RWPE1 (cell line): ENCODE results near the gene TBC1D24.

Experiments
- CTCF ChIA-PET: fragments of 350-600 bp; sonication (Branson Sonifier 250); formaldehyde crosslinking; extraction: SDS; loops from one replicate; lab custom pipeline; 2021; lab: Yijun Ruan, JAX
- POLR2A ChIA-PET: fragments of 400-600 bp; formaldehyde crosslinking; extraction: SDS; loops from one replicate; lab custom pipeline; 2020; ENCODE audit warnings: antibody characterized with exemption; ENCODE audit not compliant: low non-redundant PET; lab: Yijun Ruan, JAX
- DNase-seq: peaks from one replicate; pipeline ENCODE4 v3.0.0; 2012; ENCODE audit warnings: low spot score
- H3K27ac ChIP-seq: fragments of 450-650 bp; 2 replicates; pipeline ENCODE4 v1.5.1; 2017
- CTCF ChIP-seq: fragments of 450-650 bp; conservative IDR thresholded peaks from 2 replicates; pipeline ENCODE4 v1.5.1; 2017; ENCODE audit warnings: low read depth, mild to moderate bottlenecking

The TBC1D24 gene

DNA sequence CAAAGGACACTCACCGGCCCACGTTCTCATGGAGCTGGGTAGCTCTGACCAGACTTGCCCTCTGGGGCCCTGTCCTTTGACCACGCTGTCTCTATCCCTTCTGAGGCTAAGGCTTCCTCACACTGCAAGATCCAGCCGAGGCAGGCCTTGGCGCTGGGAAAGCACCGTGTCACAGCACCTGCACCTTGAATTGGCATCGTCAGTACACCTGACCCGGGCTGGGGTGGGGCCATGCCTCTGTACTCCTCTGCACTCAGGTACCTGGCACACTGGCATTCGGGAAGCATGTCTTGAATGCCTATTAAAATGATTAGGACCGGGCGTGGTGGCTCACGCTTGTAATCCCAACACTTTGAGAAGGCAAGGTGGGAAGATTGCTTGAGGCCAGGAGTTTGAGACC is 6.0 kb downstream of the TBC1D24 start:
- no peak for TF ChIP-seq CTCF
- DNase-seq = no peak
- H3K27ac ChIP-seq = peak overlapping the region; percentile 3; the same call in 1 of the 2 replicates
- ChIA-PET CTCF (no interaction called here), POLR2A (no interaction called here)

DNA sequence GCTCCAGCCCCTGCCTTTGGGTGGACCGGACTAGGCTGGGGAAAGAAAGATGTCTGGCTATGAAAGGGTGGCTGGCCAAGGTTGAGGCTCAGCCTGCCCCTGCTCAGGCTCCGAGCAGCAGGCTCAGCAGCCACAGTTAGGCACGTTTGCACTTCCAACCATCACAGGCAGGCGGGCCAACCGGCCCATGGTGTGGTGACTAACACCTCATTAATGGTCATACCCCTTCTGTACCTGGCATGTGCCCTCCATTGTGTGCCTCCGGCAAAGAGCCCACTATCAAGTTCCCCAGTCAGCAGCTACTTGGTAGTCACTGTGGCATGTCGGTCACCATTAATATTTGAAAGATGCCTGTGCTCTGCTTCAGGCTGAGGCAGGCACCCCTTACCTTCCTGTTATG is 6.7 kb downstream of the TBC1D24 start:
- H3K27ac ChIP-seq = peak overlapping the region; percentile 19
- no peak for DNase-seq
- CTCF ChIA-PET = no interaction called here
- POLR2A ChIA-PET = no interaction called here
- TF ChIP-seq CTCF = no peak

DNA sequence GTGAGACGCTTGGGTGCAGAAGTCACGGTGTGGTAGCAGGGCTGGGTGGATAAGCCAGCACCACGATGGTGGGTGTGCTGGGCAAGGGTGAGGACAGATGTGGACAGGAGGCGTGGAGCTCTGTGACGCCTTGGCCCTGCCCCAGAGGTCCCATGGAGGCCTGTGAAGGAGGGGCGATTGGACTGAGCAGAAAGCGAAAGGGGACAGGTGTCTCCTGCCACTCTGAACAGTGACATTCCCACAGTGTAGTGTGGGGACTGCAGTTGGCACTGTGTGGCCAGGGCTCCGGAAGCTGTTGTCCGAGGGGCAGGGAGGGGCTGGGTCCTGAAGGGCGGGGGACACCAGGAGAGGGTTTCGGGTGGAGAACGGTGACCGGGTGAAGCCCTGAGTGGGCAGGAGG is 7.3 kb downstream of the TBC1D24 start:
- ChIA-PET CTCF (no interaction called here), POLR2A (no interaction called here)
- no peak for DNase-seq
- no peak for TF ChIP-seq CTCF
- H3K27ac ChIP-seq = peak overlapping the region; percentile 50

DNA sequence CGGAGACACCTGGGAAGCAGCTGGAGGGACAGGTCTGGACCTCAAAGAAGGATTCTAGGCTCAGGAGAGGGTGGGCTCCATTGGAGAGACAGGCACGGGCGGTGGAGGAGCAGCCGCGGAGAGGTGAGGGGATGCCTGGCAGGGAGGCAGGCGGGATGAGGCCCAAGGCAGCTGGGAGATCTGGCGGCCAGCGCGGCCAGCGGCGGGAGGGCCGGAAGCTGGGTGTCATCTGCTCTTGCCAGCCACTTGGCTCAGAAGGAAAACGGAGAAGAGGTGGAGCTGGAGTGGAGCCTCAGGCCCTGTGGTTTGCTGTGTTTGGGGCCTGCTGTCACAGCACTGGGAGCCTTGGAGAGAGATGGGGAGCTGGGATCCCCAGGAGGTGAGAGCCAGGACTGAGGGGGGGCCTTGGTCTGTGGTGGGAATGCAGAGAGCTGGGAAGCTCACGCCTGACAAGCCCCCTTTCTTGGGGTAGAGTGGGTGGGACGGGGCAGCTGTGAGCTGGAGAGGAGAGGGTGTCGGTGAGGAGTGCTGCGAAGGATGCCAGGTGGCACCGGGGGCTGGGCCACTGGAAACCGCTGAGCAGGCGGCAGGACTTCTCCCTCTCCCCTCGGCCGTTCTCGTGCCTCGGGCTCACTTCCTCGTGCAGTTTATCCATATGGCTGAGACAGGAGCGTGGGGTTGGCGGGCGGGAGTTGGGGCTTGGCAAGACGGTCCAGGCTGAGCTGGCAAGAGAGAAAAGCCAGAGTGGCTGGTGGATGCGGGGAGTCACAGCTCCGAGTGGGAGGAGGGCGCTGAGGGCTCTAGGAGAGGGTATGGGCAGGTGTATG is 8.0 kb downstream of the TBC1D24 start:
- POLR2A ChIA-PET = interaction anchor here (0.6 kb wide), 1 partner anchor 538 kb away, joined by 7 read pairs; no protein-coding TSS in a partner anchor
- no peak for DNase-seq
- CTCF ChIA-PET = interaction anchor here (1.3 kb wide), 1 partner anchor 18 kb away, joined by 8 read pairs; no protein-coding TSS in a partner anchor
- peak overlapping the region; percentile 50 for H3K27ac ChIP-seq
- no peak for TF ChIP-seq CTCF

DNA sequence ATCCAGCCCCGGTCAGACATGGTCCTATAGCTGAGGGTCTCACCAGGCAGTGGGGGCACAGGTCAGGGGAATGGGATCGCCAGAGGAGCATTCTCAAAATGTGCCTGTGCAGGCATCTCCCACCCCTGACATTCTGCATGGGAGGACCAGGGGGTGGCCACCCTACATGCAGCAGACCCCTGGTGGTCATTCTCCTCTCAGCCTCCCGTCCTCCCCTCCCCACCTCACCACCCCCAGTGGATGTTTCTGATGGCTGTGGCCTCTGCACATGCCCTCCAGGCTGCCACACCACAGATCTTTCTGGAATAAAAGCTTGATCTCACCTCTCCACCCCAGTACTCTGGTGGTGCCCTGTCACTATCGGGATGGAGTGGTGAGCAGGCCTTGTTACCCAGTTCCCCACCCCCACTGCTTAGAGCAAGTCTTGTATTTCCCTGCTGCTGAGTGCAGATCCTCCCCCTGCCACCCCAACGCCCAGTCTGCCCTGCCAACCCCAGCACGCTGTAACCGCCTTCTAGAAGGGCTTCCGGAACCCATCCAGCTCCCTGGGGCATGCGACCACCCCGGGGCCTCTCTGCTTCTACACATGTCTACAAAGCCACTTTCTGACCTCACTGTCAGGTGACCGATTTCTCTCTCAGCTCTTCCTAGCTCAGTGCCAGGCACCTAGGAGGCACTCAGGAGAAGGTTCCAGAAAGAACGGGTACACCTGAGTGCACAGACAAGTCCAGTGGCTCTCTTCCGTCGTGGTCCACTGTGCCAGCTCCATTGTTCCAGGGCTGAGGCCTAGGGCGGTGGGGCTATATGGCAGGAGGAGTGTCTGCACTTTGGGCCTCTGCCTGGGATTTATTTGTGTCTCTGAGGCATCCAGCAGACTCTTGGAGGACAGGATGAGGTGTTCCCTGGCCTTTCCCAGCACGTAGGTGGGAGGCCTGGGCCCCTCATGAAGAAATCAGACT is 9.3 kb downstream of the TBC1D24 start:
- no peak for DNase-seq
- ChIA-PET CTCF (interaction anchor here (0.6 to 2.1 kb wide), 3 partner anchors 16 to 656 kb away, joined by 3 to 8 read pairs (median 6); no protein-coding TSS in a partner anchor), POLR2A (no interaction called here)
- no peak for TF ChIP-seq CTCF
- peak overlapping the region; percentile 50; the same call in 1 of the 2 replicates for H3K27ac ChIP-seq
